Measurements from ENCODE around the gene ABI3BP. TPM values are rescaled to one million over a fixed set of nuclear protein-coding genes. Genes with fewer than 3 reads are reported as not detected.

ABI3BP gene
- total RNA-seq, 1 experiment from 2014 or later, result 0.28 TPM

DNA sequence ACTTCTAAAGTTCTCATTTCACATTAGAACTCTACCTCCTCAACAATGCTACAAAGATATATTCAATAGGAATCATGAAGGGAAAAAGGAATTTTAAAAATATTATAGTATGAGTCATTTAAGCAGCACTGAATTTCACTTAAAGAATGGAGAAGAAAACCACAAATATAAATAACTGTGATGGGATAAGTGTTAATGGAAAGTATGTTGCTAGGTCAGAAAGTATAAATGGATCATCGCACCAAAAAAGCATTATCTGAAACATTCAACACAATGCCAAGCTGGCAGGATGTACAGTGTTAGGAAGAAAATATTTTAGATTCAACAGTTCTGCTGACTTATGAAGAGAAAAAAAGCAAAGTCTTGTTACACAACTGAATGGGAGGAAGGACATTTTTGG is 182.6 kb downstream of the ABI3BP start:
- Histone ChIP-seq H3K14ac (ENCODE audit: insufficient read depth, low read length) (no peak overlapping the region), H3K4ac (ENCODE audit: low read depth, low read length) (no peak overlapping the region), H3K4me2 (ENCODE audit: insufficient read depth, insufficient read length, low read length) (no peak overlapping the region), H2BK5ac (ENCODE audit: insufficient read length, low read length) (no peak overlapping the region), H4K20me1 (ENCODE audit: control insufficient read depth, insufficient read depth, insufficient read length) (no peaks in the 10 kb centered on the region), H2AK5ac (ENCODE audit: insufficient read length, low read length) (no peak overlapping the region), H3K23ac (ENCODE audit: insufficient read length, low read depth, low read length) (no peak overlapping the region), H2BK15ac (ENCODE audit: low read depth, low read length) (no peak overlapping the region), H3T11ph (ENCODE audit: low read length) (no peak overlapping the region), H3K4me1 (ENCODE audit: insufficient read depth, low read length) (no peaks in the 10 kb centered on the region), H3K79me2 (ENCODE audit: insufficient read depth, low read length) (no peaks in the 10 kb centered on the region), H3K18ac (ENCODE audit: insufficient read length, low read depth, low read length) (no peak overlapping the region), H2BK120ac (ENCODE audit: low read depth, low read length, poor library complexity, severe bottlenecking) (no peak overlapping the region), H3K27ac (ENCODE audit: insufficient read length, low read depth, low read length) (no peak overlapping the region), H3K79me1 (ENCODE audit: insufficient read depth, low read depth, low read length, poor library complexity, severe bottlenecking) (no peaks in the 10 kb centered on the region), H4K8ac (replicated peaks; ENCODE audit: insufficient read length, low read depth, low read length) (no peak overlapping the region), H4K5ac (ENCODE audit: insufficient read length, low read depth, low read length) (no peak overlapping the region), H3K9ac (ENCODE audit: extremely low read depth, insufficient read length, low read length) (no peak overlapping the region), H3K9me3 (ENCODE audit: control insufficient read depth, low read depth, low read length) (no peaks in the 10 kb centered on the region), H2AFZ (ENCODE audit: low read length) (no peak overlapping the region), H3K27me3 (ENCODE audit: insufficient read depth, low read length) (no peaks in the 10 kb centered on the region), H2BK12ac (ENCODE audit: insufficient read length, low read depth, low read length) (no peak overlapping the region), H3K56ac (ENCODE audit: insufficient read length, low read depth, low read length) (no peak overlapping the region), H3K23me2 (ENCODE audit: insufficient read length, low read depth, low read length, poor library complexity, severe bottlenecking) (no peaks in the 10 kb centered on the region), H4K91ac (ENCODE audit: insufficient read length, low read depth, low read length) (no peak overlapping the region), H2BK20ac (ENCODE audit: low read depth, low read length, poor library complexity, severe bottlenecking) (no peak overlapping the region)
- no peaks in the 10 kb centered on the region for H3K9me3 Mint-ChIP-seq
- WGBS (ENCODE audit: extremely low coverage, insufficient read length, low lambda C conversion rate), result no CpG with 5 or more reads among the region's 1 CpG
- no peaks in the 10 kb centered on the region for H3K4me1 Mint-ChIP-seq
- H3K27me3 Mint-ChIP-seq (ENCODE audit: low read depth), result peaks cover 1% of the 10 kb centered on the region; the same call in 1 of the 2 replicates
- H3K36me3 Mint-ChIP-seq (ENCODE audit: insufficient read depth in 1 of 3, low read depth in 3 of 3), result no peaks in the 10 kb centered on the region
- H3K4me3 Mint-ChIP-seq, result no peak overlapping the region
- TF ChIP-seq, protein P1, sequence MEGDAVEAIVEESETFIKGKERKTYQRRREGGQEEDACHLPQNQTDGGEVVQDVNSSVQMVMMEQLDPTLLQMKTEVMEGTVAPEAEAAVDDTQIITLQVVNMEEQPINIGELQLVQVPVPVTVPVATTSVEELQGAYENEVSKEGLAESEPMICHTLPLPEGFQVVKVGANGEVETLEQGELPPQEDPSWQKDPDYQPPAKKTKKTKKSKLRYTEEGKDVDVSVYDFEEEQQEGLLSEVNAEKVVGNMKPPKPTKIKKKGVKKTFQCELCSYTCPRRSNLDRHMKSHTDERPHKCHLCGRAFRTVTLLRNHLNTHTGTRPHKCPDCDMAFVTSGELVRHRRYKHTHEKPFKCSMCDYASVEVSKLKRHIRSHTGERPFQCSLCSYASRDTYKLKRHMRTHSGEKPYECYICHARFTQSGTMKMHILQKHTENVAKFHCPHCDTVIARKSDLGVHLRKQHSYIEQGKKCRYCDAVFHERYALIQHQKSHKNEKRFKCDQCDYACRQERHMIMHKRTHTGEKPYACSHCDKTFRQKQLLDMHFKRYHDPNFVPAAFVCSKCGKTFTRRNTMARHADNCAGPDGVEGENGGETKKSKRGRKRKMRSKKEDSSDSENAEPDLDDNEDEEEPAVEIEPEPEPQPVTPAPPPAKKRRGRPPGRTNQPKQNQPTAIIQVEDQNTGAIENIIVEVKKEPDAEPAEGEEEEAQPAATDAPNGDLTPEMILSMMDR (conservative IDR thresholded peaks at IDR 0.05), result no peak
- no peak for DNase-seq
- no peak overlapping the region for H3K27ac Mint-ChIP-seq

Data from H9 (cell line).